Cardiac septum (tissue), 1 donor: ENCODE measurements around the gene GET4. TPM values are rescaled to one million over a fixed set of nuclear protein-coding genes. Genes with fewer than 3 reads are reported as not detected.
"Not testable (repeated sequence)": the region's sequence is repeated elsewhere in the genome, so short reads cannot be mapped to it uniquely, and the experiment has no call there.

Experiments
- DNase-seq: peaks from one replicate; pipeline ENCODE4 v3.0.0-alpha.2; 2020; ENCODE audit warnings: low spot score
- intact Hi-C: fragments of 100-400 bp; cut with DNase I; formaldehyde crosslinking; loops from one replicate; pipeline ENCODE4 v1.14.0; 2022
- total RNA-seq: library from RNA; stranded (reverse); fragmentation: NEBNext Ultra II Directional; extraction: Animal tissue kit (Norgen Biotek cat#: 25700); gene quantifications from one replicate; pipeline ENCODE4 v1.2.1, GENCODE V29; 2021
- donor health status: DM: no; HTN: no; CAD: no.

GET4 gene
- total RNA-seq, 1 donor from 2014 or later, result 21.3 TPM

GRCh38 chr7:907158-907980 lies 31.0 kb downstream of the GET4 start:
- intact Hi-C loops, result loop anchor here (5.0 kb wide), 1 partner anchor 50 kb away; no protein-coding TSS in a partner anchor
- DNase-seq, result no peak

- no peak for DNase-seq
- intact Hi-C loops, result loop anchor here (5.0 kb wide), 1 partner anchor 49 kb away; no protein-coding TSS in a partner anchor
These were observed 31.8 kb downstream of the GET4 start for GRCh38 chr7:908159-908581.

- DNase-seq, result not testable (repeated sequence)
- intact Hi-C loops, result loop anchor here (5.0 kb wide), 1 partner anchor 49 kb away; no protein-coding TSS in a partner anchor
These were observed 32.4 kb downstream of the GET4 start for GRCh38 chr7:908591-909357.

- DNase-seq, result peak; percentile 91
- intact Hi-C loops, result loop anchor here (5.0 kb wide), 1 partner anchor 48 kb away; no protein-coding TSS in a partner anchor
These were observed 33.3 kb downstream of the GET4 start for GRCh38 chr7:909358-910329.

- intact Hi-C loops, result no loop called here
- no peak for DNase-seq
These were observed 34.1 kb downstream of the GET4 start for GRCh38 chr7:910441-910861.

- no peak for DNase-seq
- intact Hi-C loops, result no loop called here
These were observed 34.6 kb downstream of the GET4 start for GRCh38 chr7:910931-911431.

- DNase-seq, result no peak
- intact Hi-C loops, result no loop called here
These were observed 35.6 kb downstream of the GET4 start for GRCh38 chr7:911791-912480.

GRCh38 chr7:913736-914520 lies 37.6 kb downstream of the GET4 start:
- intact Hi-C loops, result no loop called here

GRCh38 chr7:914521-915194 lies 38.3 kb downstream of the GET4 start:
- no peak for DNase-seq
- intact Hi-C loops, result no loop called here

More at GRCh38 chr7:913736-914520, 37.6 kb downstream of the GET4 start:
- no peak for DNase-seq

- intact Hi-C loops, result no loop called here
- DNase-seq, result no peak
These were observed 39.2 kb downstream of the GET4 start for GRCh38 chr7:915291-916218.

GRCh38 chr7:916291-916941 lies 40.1 kb downstream of the GET4 start:
- peak; percentile 17 for DNase-seq
- intact Hi-C loops, result no loop called here

- peak; percentile 68 for DNase-seq
- intact Hi-C loops, result no loop called here
These were observed 41.1 kb downstream of the GET4 start for GRCh38 chr7:917255-918117.

GRCh38 chr7:918118-918425 lies 41.7 kb downstream of the GET4 start:
- peak; percentile 47 for DNase-seq
- intact Hi-C loops, result no loop called here

GRCh38 chr7:918441-919113 lies 42.2 kb downstream of the GET4 start:
- DNase-seq, result peak; percentile 65
- intact Hi-C loops, result no loop called here

- intact Hi-C loops, result no loop called here
These were observed 42.7 kb downstream of the GET4 start for GRCh38 chr7:919114-919442.

More at GRCh38 chr7:919114-919442, 42.7 kb downstream of the GET4 start:
- peak; percentile 59 for DNase-seq
